Glutamatergic neuron (in vitro differentiated cells): ENCODE data around the gene OR52N4. TPM values are rescaled to one million over a fixed set of nuclear protein-coding genes. Genes with fewer than 3 reads are reported as not detected.
"Not testable (repeated sequence)": the region's sequence is repeated elsewhere in the genome, so short reads cannot be mapped to it uniquely, and the experiment has no call there.

Source experiments
- DNase-seq: peaks from one replicate; pipeline ENCODE4 v3.0.0; 2022
- H3K27ac Mint-ChIP-seq: one replicate; pipeline ENCODE4 v1.8.0; 2020; ENCODE audit warnings: mild to moderate bottlenecking, mixed read lengths, inconsistent platforms; ENCODE audit not compliant: unreplicated experiment
- H3K27me3 Mint-ChIP-seq: one replicate; pipeline ENCODE4 v1.8.0; 2020; ENCODE audit warnings: mild to moderate bottlenecking, moderate library complexity, mixed read lengths, inconsistent platforms; ENCODE audit not compliant: unreplicated experiment
- H3K36me3 Mint-ChIP-seq: one replicate; pipeline ENCODE4 v1.8.0; 2020; ENCODE audit warnings: mild to moderate bottlenecking, mixed read lengths, inconsistent platforms; ENCODE audit not compliant: unreplicated experiment
- H3K4me1 Mint-ChIP-seq: one replicate; pipeline ENCODE4 v1.8.0; 2020; ENCODE audit warnings: mild to moderate bottlenecking, low read depth, mixed read lengths, inconsistent platforms; ENCODE audit not compliant: unreplicated experiment
- H3K4me3 Mint-ChIP-seq: one replicate; pipeline ENCODE4 v1.8.0; 2020; ENCODE audit warnings: mild to moderate bottlenecking, mixed read lengths, inconsistent platforms; ENCODE audit not compliant: unreplicated experiment
- H3K9me3 Mint-ChIP-seq: one replicate; pipeline ENCODE4 v1.8.0; 2020; ENCODE audit warnings: mild to moderate bottlenecking, moderate library complexity, mixed read lengths, inconsistent platforms; ENCODE audit not compliant: unreplicated experiment
- CTCF ChIP-seq: fragments of 200-600 bp; sonication (generic); IDR thresholded peaks from one replicate; pipeline ENCODE4 v1.5.0; 2021; ENCODE audit not compliant: partially characterized antibody, unreplicated experiment
- long read RNA-seq: library from polyadenylated mRNA; unstranded; transcript quantifications from one replicate; pipeline ENCODE4 v2.0.0, GENCODE V29; 2020; ENCODE audit not compliant: unreplicated experiment
- total RNA-seq: library from RNA; stranded (reverse); fragmentation: NEBNext Ultra II Directional; extraction: Animal tissue kit (Norgen Biotek cat#: 25700); gene quantifications from one replicate; pipeline ENCODE4 v1.2.1, GENCODE V29; 2021; ENCODE audit not compliant: unreplicated experiment

OR52N4 gene
- not detected for total RNA-seq
- long read RNA-seq, result 0 reads

- DNase-seq, result no peak
- Mint-ChIP-seq H3K9me3 (no peaks in the 10 kb centered on the region), H3K27ac (no peak within 1 kb of the TSS), H3K4me1 (no peaks in the 10 kb centered on the region), H3K36me3 (no peaks in the 10 kb centered on the region), H3K4me3 (no peak within 1 kb of the TSS), H3K27me3 (no peaks in the 10 kb centered on the region)
- TF ChIP-seq CTCF, result no peak
Measured at GRCh38 chr11:5753943-5754342, at the start of gene OR52N4. OR52N4 (plus strand) TSS chr11:5754243; CDS start chr11:5754741, 498 bp downstream.

GRCh38 chr11:5705688-5706087 is 48.4 kb upstream of the OR52N4 start:
- Mint-ChIP-seq H3K4me1 (no peaks in the 10 kb centered on the region), H3K9me3 (no peaks in the 10 kb centered on the region), H3K27me3 (no peaks in the 10 kb centered on the region), H3K27ac (no peak overlapping the region), H3K36me3 (no peaks in the 10 kb centered on the region), H3K4me3 (no peak overlapping the region)
- no peak for TF ChIP-seq CTCF
- DNase-seq, result no peak

- H3K4me1 Mint-ChIP-seq, result no peaks in the 10 kb centered on the region
- no peaks in the 10 kb centered on the region for H3K27me3 Mint-ChIP-seq
- H3K36me3 Mint-ChIP-seq, result no peaks in the 10 kb centered on the region
- no peak overlapping the region for H3K4me3 Mint-ChIP-seq
- peak; percentile 44 for TF ChIP-seq CTCF
- no peaks in the 10 kb centered on the region for H3K9me3 Mint-ChIP-seq
- no peak overlapping the region for H3K27ac Mint-ChIP-seq
- no peak for DNase-seq
Measured at GRCh38 chr11:5712507-5712906, 41.5 kb upstream of the OR52N4 start.

- no peak for TF ChIP-seq CTCF
- no peaks in the 10 kb centered on the region for H3K27me3 Mint-ChIP-seq
- no peak overlapping the region for H3K4me3 Mint-ChIP-seq
- H3K9me3 Mint-ChIP-seq, result no peaks in the 10 kb centered on the region
- DNase-seq, result no peak
- H3K36me3 Mint-ChIP-seq, result no peaks in the 10 kb centered on the region
- no peaks in the 10 kb centered on the region for H3K4me1 Mint-ChIP-seq
- no peak overlapping the region for H3K27ac Mint-ChIP-seq
Measured at GRCh38 chr11:5713695-5714094, 40.3 kb upstream of the OR52N4 start.

GRCh38 chr11:5716518-5716917 is 37.5 kb upstream of the OR52N4 start:
- not testable (repeated sequence) for H3K36me3 Mint-ChIP-seq, H3K4me1 Mint-ChIP-seq, DNase-seq, H3K27ac Mint-ChIP-seq, H3K9me3 Mint-ChIP-seq, H3K4me3 Mint-ChIP-seq, H3K27me3 Mint-ChIP-seq
